Ammon's horn (tissue), 1 donor: ENCODE results near the gene PLCD3.
A peak's percentile ranks its signal among the peaks of the same experiment; 100 is the strongest.
"Not testable (repeated sequence)": the region's sequence is repeated elsewhere in the genome, so short reads cannot be mapped to it uniquely, and the experiment has no call there.

Source experiments
- DNase-seq: peaks from one replicate; pipeline ENCODE4 v3.0.0-alpha.2; 2016; ENCODE audit warnings: low spot score

Gene PLCD3

DNA sequence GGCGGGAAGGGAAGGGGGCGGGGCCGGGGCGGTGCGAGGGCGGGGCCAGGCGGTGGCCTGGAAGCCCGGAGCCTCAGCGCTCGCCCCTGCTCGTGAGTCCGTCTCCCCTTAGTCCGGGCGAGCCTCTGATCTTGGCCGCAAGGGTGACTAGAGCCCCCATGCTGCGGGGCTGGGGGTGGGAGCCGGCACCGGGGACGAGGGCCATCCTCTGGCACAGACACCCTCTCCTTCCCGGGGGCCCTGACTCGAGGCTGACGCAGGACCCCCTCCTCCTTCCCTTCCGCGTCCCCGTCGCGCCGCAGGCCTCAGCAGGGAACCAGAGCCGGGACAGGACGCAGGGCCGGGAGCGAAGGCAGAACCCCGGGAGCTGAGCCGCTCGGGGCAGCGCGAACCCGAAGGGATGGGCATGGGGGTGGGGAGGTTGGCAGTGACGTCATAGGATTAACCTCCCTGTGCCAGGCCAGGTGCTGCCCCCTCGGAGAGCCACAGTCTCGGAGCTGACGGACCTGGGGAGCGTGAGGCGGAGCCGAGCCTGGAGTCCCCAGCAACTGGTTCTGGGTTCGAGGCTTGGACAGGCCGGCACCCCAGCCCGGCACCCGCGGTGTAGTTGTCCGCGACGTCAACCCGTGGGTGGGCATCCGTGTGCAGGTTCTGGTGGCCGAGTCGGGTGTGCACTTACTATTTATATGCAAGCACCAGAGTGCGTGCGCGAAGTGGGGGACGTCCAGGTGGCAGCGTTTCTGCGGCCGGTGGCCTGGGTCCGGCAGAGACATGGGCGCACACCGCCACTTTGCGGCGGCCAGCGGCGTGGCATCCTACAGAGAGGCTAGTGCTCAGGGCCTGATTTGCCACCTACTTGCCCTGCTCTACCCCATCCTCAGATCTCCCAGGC is 503 bp upstream of the PLCD3 start:
- DNase-seq: peak; percentile 86

DNA sequence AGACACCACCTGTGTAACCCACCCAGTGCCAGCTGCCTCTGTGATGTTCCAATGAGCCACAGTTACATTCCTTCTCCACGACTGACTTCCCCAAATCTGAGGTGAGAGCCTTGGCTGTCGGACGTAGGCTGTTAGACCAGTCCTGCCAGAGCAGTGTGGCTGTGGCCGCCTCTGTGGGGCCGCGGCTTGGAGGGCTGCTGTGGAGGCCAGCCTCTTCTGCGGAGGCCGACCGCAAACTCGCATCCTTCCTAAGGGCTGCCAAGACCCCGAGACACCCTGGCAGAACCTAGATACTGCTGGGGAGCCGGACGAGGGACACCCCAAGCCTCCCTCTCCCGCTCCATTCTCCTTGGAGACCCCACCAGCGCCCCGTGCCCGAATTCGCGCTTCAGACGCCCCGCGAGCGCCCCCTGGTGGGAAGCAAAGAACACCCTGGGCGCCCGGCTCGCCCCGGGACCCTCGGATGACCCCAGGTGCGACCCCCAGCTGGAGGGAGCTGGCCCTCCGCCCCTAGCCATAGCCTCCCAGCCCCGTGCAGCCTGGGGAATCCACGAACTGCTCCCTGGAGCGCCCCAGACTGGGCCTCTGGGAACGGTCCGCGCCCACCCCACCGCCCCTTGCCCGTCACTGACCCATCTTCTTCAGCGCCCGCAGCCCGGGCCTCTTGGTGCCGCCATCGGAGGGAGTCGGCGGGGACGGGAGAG is 547 bp downstream of the PLCD3 start:
- DNase-seq: no peak

DNA sequence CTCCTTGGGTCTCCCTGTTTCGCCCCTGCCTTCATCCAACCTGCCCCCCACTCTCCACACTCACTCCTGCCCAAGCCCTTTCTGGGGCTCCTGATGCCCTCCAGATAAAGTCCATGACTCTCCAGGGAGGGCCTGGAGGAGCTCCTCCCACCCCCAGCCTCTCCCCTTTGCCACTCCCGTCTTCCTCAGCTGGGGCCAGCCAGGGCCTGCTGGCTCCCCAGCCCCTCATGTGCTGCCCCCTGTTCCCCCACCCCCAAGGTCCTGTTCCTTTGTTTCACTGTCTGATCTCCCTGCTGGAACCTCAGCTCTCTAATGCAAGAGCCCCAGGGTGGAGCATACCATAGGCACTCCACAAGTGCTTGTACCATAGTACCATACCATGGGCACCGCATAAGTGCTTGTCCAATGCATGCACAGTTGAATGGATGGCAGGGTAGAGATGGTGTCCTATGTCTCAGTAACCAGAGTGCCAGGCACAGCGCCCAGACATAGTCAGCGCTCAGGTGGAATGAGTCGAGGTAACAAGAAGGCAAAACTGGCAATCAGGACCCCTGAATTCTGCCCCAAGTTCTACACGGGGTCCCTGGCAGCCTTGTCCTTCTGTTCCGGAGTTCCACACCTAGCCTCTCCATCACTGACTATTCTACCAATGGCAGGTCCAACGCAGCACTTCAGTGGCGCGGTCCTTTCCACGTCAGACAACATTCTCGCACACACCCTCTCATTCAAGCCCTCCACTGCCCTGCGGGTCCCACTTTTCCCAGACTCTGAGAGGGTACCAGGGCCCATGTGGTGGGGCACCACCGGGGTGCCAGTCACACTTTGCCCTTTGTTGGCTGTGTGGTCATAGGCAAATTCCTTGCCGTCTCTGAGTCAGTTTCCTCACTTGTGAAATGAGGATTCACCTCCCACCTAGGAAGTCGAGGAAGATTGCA is 1.4 kb downstream of the PLCD3 start:
- DNase-seq: no peak

DNA sequence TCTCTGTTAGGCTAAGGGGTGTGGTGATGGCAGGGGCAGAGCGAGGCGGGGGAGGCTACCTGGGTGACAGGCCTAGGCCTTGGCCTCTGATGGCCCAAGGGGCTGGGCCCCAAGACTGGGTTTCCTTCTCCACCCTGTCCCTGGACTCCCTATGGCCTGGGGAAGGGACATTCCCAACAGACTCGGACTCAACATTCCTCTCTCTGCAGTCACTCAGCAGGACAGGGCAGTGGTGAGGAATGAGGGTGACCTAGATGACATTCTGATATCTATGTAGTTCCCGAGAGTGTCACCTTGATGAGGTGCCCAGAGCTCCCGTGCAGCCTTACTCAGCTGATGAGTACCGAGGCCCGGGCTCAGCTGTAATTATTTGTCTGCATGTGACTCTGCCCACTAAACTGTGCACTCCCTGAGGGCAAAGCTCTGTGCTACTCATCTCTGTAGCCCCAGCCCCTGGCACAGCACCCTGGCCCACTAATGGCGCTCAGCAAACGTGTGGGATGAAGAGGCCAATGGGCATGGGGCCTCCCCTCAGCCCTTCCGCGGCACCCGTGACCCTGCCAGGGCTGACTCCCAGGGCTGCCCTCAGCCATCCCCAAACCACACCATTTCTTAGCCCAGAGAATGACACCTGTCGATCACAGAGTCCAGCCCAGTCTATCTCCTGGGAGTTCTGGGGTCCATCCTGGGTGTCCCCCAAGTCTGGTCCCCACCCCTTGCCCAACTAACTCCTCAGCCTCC is 2.2 kb downstream of the PLCD3 start:
- DNase-seq: no peak

DNA sequence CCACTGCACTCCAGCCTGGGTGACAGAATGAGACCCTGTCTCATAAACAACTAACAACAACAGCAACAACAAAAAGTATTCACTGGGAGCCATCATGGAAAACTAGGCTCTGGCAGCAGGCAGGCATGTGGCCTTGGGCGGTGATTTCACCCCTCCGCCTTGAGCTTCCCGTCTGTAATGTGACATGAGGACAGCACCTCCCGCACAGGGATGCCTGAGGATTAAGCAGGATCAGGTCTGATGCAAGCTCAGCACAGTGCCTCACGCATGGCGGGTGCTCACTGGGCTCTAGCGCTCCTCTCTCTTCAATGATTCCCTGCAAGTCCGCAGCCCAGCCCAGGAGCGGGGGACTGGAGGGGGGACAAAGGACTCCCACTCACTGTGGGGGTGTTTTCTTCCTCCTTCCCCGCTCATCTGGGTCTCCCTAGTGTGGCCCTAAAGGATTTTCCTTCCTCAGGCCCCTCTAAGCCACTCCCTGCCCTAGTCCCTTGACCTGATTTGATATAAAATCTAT is 2.8 kb downstream of the PLCD3 start:
- no peak for DNase-seq

DNA sequence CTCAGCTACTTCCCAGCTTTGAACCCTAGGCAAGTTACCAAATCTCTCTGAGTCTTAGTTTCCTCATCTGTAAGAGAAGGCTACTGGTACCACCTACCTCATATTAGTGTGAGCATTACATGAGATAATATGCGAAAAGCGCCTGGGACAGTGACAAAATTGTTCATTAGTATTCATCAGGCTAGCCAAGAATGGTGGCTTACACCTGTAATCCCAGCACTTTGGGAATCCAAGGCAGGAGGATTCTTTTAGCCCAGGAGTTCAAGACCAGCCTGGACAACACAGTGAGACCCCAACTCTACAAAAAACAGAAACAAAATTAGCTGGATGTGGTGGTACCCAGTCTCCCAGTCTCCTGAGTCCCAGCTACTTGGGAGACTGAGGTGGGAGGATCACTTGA is 3.3 kb downstream of the PLCD3 start:
- DNase-seq: no peak

DNA sequence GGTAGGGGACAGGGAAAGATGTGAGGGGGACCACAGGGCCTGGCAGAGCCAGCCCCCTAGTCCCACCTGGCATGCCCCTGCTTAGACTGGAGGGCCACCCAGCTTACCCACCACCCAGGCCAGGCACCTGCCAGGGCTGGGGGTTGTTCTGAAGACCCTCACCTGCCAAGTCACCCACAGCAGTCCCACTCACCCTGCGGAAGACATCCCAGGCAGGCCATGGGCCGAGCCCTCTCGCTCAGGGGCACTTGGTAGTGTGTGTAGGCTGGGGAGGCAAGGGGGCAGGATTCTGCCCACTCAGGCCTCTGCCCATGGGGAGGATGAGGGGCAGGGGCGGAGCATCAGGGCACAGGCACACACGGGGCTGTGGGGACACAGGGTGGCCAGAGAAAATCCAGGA is 4.0 kb downstream of the PLCD3 start:
- DNase-seq: no peak

DNA sequence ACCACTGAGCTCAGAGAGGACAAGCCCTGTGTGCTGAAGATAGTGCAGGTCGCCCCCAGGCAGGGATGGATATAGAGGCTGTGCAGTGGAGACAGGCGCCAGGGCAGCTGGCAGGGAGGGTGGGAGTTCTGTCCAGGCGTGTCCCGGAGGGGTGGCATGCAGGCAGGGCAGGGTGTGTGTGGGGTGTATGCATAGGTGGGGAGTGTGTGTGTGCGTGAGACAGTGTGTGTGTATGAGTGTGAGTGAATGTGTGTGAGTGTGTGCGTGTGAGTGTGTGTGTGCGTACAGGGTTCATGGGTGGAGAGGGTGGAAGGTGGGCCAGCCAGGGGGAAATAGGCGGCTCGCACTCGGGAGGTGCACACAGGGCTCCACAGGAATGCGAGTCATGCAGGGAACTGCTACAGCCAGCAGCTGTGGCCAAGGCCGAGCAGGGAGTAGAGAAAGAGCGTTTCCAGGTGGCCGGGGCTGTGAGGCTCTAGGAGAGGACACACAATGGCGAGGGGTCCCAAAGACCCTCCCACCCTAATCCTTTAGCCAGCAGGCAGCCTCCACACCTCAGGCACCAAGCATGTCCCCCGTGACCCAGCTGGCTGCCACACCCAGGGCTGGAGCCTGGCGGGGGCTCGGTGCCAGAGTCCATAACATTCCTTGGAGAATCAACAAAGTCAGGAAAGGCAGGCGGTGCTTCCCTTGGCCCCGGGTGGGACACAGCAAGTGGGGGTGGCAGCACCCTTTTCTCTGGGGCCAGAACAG is 4.6 kb downstream of the PLCD3 start:
- no peak for DNase-seq

DNA sequence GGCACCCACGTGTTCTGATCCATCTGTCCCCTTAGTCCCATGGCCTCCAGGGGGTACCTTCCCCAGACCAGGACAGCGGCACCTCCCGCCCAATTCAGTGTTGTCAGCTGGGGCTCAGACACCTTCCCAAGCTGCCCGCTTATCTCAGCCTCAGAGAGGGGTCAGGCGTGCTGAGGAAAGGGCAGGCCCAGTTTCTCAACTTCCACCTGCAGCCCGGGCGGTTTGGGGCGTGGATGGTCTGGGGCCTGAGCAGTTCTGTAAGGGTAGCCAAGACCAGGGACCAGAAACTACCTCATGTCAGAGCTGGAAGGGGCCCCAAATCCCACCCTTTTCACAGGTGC is 5.1 kb downstream of the PLCD3 start:
- DNase-seq: no peak

DNA sequence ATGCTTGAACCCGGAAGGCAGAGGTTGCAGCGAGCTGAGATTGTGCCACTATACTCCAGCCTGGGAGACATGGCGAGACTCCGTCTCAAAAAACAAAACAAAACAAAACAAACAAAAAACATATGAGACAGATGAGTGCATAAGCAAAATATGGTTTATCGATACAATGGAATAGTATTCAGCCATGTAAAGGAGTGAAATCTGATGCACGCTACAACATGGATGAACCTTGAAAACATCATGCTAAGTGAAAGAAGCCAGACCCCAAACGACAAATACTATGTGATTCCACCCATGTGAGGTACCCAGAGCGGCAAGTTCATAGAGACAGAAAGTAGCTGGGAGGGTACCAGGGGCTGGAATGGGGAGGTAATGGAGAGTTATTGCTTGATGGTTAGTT is 6.8 kb downstream of the PLCD3 start:
- no peak for DNase-seq

DNA sequence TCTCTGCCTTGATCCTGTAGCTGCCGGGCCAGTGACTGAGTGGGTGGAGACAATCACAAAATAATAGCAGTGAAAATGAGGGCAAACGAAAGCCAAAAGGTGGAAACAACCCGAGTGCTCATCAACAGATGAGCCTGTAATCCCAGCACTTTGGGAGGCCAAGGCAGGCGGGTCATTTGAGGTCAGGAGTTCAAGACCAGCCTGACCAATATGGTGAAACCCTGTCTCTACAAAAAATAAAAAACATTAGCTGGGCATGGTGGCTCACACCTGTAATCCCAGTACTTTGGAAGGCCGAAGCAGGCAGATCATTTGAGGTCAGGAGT is 7.6 kb downstream of the PLCD3 start:
- DNase-seq: not testable (repeated sequence)

DNA sequence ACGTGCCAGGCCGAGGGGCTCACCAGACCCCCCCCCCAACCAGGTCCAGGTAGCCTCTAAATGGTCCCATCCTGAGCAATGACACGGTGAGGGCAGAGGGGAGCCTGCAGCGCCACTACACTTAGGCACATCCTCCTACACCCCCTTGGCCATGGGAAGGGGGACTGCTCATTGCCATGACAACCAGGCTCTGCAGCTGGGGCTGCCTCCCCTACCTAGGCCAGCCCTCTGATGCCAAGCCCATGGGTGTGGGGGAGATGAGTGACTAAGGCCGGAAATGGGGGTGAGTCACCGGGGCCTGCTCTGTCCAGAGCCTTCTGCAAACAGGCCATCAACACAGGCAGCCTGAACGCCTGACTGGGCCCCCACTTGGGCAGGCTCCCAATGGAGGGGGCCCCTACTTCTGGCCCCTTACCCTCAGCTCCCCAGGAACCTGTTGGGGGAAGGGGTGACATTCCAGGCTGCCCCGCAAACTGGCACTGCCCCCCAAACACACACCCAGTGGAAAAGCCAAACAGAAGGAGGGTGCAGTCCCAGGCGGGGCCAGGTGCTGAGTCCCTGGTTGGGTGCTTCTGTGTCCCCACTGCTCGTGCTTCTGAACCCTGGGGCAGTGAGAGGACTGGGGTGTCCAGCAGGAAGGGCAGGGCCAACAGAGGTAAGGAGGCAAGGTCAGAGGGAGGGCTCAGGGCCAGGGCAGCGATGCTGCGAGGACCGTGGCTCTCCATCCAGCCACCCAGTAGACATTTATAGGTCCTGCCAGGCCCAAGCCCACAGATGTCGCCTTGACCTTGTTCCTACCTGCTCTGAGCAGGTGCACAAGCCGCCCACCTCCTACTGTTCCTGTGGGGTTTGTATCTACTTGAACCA is 8.2 kb downstream of the PLCD3 start:
- no peak for DNase-seq

DNA sequence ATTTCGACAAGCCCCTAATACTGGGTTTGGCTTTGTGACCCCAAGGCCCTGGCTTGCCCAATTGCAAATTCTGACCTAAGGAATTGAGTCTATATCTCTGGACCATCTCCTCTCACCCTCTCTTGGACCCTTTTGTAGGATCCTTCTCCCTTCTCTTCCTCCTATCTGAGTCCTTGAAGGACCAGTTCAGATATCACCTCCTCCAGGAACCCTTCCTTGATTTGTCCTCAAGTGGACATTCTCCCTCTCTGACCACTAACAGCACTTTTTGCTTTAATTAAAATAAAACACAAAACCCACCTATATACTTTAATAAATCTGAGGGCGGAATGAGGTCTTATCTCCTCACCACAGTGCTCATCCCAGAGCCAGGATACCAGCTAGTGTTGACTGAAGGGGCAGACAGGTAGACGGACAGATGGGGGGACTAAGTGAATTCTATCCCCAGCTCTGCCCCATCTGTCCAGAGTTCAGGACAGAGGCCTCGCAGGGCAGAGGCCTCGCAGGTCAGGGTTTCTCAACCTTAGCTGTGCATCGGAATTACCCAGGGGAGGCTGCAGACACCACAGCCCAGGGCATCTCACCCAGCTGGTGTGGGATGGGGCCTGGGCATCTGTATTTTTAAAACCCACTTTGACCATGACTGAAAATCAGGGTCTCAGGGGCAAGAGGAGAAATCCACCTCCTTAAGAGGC is 9.1 kb downstream of the PLCD3 start:
- DNase-seq: no peak

DNA sequence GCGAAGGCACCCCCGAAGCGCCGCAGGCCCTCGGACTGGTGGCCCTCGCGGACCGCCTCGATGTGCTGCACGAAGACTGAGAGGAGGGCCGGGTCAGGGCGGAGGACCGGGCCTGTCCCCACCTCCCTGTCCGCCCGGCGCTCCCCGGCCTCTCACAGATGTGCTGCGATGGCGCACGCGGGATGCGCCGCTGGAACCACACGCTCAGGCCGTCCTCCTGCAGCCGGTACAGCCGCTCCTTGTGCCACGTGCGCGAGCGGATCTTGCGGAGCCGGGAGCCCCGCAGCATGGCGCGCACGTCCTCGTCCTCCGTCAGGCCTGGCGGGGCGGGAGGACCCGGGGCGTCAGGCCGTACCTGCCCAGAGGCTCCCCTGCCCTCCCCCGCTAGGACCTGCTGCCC is 11.3 kb downstream of the PLCD3 start:
- no peak for DNase-seq

DNA sequence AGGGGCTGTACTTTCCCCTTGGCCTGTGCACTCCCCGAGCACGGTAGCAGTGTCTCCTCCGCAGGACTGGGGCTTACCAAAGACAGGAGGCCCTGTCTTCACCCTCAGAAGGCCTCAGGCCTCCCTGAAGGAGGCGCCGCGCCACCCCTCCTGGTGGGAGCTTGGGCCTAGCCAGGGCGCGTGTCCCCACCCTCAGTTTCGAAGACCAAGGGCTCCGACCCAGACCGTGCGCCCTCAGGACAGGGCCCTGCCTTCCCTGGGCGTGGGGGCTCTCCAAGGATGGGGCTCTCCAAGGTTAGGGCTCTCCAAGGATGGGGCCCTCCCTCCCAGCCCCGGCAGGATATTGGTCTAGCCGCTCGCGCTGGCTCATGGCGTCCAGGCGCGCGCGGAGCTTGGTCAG is 11.8 kb downstream of the PLCD3 start:
- DNase-seq: no peak

DNA sequence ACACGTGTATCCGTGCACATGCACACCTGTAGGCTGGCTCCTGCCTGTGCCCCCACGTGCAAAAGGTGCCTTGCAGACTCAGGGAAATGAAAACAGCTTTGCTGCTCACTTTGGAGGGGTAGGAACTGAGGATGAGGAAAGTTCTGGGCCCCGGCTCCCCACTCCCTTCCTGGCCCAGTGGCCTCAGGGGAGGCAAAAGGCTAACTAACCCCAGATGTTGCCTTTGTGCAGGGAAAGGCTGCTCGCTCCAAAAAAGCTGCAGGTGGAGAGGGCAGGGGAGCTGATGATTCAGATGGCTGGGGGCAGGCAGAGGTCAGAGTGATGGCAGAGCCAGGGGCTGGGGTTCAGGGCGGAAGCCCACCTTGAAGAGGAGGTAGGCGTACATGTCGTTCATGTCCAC is 12.4 kb downstream of the PLCD3 start:
- DNase-seq: no peak

DNA sequence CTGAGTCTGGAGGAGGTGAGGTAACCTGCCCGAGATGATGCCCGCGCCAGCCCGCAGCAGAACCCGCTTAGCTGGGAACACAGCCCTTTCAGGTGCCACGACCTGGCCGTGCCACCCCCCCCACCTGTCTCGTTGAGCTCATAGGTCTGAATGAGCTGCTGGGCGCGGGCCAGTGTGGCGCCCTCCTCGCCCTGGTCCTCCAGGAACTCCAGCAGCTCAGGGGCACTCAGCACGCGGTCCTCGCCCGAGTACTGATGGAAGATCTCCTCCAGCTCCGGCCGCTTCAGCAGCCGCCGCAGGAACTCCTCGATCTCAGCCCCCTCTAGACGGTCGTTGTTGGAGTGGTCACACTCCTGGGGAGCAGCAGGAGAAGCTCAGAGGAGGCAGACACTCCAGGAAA is 13.6 kb downstream of the PLCD3 start:
- DNase-seq: no peak

DNA sequence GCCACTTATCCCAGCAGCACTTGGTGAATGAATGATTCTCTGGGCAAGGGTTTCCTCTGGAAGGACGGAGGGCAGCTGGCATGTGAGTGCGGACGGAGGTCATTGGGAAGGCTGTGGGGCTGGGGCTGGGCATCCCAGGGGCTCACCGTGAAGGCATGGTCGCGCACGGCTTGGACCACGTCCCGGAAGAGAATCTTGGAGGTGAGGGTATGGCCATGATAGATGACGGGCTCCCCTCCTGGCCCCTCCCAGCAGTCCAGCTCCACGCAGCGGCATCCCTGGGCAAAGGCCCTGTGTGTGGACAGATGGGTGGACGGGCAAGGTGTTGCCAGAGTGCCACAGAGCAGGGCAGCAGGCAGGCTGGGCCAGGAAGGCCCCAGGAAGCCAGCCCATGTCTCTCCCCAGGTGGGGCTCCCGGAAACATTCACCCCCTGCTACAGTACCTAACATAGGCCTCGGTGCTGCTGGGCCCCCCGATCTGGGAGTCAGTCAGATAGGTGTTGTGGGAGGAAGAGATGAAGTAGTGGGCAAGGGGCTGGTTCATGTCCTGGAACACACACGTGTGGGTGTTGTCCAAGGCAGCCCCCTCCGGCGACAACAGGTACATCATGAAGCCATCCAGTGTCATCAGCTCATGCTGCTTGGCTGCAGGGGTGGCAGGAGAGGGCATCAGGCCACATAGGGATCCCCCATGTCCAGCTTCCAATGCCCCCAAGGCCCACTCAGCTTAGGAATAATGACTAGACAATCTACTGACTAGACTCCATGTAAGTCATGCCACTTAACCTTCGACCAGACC is 14.3 kb downstream of the PLCD3 start:
- no peak for DNase-seq

DNA sequence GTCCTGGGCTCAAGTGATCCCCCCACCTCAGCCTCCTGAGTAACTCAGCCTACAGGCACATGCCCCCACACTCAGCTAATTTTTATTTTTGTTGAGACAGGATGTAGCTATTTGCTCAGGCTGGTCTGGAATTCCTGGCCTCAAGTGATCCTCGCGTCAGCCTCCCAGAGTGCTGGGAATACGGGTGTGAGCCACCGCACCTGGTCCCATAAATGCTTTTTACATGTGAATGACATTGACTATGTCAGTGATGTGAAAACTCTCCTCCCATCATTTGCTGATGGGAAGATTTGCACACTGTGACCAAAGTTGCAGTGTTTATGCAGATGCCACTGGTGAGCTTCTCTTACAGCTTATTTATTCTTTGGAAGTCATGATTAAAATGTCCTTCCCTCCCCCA is 15.0 kb downstream of the PLCD3 start:
- DNase-seq: no peak
